Testis (tissue), 2 donors: Measurements from ENCODE around the gene ZNF41.

Experiments used
- CTCF ChIP-seq, 3 experiments: fragments of 450-650 bp in 2 of 3; fragments of 200-600 bp in 1 of 3; sonication (generic) in 1 of 3; IDR thresholded peaks; one replicate each; pipeline ENCODE4 v1.5.1; 2016 to 2019; ENCODE audit warnings: antibody characterized with exemption in 3 of 3, mild to moderate bottlenecking in 2 of 3, moderate library complexity in 1 of 3
- POLR2A ChIP-seq: fragments of 450-650 bp; IDR thresholded peaks from one replicate; pipeline ENCODE4 v1.6.1; 2017; ENCODE audit warnings: antibody characterized with exemption, mild to moderate bottlenecking, moderate library complexity

DNA sequence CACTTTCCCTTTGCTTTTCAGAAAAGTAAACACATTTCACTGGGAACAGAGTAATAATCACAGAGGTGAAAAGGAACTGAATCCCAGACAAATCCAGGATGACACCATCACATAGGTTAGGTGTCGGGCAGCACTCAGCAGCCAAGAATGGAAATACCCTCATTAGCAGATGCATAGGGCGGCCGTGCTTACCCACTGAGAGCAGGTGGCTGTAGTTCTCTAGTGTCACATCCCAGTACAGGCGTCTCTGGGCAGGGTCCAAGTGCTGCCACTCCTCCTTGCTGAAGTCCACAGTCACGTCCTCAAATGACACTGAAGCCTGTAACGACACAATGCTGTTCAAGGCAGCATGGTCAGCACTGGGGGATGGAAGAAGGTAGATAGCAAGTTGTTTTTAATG lies 26.9 kb downstream of the ZNF41 start:
- TF ChIP-seq CTCF (IDR thresholded peaks at IDR 0.05): no peak
- no peak for TF ChIP-seq POLR2A
